ENCODE measurements around the gene CIPC.

Gene CIPC

DNA sequence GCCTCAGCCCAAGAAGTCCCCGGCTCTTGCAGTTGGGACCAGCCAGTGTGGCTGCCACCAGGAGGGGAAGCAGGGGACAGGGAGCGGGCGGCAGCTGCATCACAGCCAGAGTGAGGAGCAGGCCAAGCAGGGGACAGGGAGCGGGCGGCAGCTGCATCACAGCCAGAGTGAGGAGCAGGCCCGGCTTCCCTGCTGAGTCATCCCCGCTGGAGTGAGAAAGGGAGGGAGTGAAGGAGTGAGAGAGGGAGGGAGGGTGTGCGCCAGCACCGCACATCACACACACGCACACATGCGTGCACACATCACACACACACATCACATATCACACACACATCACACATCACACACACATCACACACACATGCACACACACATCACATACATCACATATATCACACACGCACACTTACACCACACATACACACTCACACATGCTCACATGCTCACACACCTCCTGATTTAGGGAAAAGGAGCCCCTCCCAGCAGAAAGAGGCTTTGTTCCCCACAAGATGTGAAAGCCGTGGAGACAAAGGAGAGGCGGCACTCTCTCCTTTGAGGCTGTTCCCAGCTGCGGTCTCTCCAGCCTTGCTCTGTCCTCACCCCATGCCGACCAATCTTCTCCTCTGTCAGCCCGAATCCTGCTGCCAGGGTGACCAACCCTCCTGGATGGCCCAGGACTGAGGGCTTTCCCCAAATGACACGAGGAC is 60.3 kb downstream of the CIPC start:
- no peak for DNase-seq

DNA sequence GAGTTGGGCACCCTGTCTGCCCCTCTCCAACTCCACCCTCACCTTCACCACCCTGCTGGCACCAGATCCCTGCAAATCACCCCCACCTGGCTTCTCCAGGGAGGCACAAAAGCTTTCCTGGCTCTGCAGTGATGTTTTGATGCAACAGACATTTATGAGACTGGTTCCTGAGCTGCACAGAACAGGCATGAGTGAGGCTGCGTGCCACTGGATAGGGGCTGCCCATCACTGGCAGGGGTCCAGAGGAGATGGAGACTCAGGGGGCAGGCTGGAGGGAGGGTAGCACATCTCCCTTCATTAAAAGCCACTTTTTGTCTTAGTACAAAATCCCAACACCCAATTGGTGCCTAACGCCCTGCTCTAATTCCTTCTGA is 60.8 kb downstream of the CIPC start:
- DNase-seq: no peak

- no peak for DNase-seq
These were observed 63.0 kb downstream of the CIPC start for GRCh38 chr14:77161011-77161410.
